ENCODE data around the gene PDE2A.

The PDE2A gene

GRCh38 chr11:72634016-72634415 lies 40.2 kb downstream of the PDE2A start:
- no peak for DNase-seq

- no peak for DNase-seq
Measured at GRCh38 chr11:72633068-72633467, 41.2 kb downstream of the PDE2A start.

GRCh38 chr11:72631806-72632731 lies 42.2 kb downstream of the PDE2A start:
- no peak for DNase-seq

GRCh38 chr11:72630104-72630852 lies 43.9 kb downstream of the PDE2A start:
- DNase-seq = no peak

DNA sequence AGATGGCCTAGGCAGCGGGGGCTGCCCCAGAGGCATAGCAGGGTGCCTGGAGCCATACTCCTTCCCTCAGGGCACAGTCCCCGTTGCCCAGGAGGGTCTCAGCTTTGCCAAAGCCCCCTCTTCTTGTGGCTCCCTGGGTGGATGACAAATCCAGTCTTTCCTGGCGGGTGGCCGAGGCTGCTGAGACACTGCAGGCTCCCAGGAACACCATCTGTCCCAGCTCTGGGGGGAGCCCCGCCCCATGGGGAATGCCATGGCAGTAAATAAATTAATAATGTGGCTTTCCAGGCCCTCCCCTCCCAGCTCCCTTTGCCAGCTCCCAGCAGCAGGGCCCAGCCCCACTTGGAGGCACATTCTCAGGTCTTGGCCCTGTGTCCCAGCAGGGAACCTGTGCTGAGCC lies 45.0 kb downstream of the PDE2A start:
- no peak for DNase-seq

GRCh38 chr11:72627594-72628281 lies 46.5 kb downstream of the PDE2A start:
- DNase-seq = no peak

DNA sequence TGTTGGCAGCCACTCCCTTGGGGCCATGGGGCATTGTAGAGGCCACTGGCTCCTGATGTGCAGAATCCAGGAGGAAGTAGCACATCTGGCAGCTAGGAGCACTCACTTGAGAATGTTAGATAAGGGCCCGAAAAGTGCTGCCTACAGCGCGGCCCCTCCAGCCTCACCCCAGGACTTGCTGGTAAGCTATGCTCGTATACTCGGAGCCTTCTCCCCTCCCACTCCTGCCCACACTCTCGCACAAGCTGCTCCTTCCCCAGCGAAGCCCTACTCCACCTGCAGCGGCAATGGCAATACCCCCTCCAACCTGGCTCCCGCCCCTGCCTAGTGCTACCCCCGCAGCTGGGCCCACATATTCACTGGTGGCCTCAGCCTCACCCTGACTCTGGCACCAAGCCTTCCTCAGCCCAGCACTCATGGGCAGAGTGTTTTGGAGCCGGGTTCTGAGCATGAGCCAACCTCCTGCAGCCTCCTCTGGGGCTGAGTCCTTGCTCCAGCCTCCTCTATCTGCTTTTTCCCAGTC lies 47.7 kb downstream of the PDE2A start:
- DNase-seq = no peak

DNA sequence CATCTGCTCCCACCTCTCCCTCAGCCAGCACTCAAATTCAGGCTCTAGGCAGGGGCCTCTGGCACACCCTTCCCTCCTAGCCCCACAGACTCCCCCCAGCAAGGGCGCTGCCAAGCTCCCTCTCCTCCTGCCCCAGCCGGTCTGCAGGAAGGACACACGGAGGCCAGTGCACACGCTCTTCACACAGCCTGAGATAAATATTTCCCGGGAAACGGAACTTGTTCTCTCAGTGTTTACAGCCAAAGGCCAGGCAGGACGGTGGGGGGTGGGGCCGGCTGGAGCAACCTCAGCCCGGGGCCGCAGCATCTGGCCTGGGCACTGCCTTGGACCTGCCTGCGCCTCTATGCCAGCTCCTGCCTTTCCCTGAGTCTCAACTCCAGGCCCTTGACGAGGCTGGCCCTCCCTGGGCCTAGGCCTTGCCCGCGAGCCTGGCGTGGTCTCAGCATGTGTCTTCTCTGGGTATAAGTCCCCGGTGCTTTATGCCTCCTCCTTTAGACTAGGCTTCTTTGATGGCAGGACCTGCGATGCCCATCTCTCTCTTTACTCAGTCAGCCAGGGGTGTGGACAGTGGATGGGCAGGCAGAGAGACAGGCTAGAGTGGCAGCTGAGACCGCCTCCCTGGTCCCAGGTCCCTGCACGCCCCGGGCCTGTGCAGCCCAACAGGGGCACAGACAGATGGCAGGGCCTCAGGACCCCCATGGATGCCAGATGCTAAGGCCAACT lies 48.4 kb downstream of the PDE2A start:
- no peak for DNase-seq

DNA sequence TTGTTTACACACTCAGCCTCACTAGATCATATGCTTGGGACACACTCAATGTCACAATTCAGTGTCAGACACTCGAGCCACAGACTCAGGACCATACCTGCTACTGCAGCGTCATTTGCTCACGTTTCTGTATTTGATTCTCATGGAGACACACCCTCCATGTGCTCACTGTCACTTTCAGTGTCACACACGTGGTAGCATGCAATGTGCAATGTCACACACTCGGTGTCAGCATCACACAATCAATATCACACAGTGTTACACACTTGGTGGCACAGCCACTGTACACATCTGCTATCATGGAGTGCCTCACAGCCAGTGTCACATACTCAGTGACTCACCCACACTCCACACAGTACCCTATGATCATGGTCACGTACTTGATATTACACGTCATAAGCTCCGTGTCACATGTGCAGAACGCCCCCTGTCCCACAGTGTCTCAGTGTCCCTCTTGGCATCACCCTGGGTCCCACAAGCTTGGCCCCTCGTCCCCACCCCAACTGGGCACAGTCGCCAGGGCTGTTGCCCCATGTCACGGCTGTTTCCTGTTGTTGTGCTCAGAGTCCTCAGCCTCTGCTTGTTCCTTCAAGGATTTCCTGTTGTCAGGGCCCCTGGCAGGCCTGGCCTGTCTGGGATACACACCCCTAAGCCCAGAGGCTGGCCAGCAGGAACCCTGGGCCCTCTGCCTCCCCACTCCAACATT lies 49.6 kb downstream of the PDE2A start:
- no peak for DNase-seq

- DNase-seq = no peak
Measured at GRCh38 chr11:72623052-72623451, 51.2 kb downstream of the PDE2A start.

DNA sequence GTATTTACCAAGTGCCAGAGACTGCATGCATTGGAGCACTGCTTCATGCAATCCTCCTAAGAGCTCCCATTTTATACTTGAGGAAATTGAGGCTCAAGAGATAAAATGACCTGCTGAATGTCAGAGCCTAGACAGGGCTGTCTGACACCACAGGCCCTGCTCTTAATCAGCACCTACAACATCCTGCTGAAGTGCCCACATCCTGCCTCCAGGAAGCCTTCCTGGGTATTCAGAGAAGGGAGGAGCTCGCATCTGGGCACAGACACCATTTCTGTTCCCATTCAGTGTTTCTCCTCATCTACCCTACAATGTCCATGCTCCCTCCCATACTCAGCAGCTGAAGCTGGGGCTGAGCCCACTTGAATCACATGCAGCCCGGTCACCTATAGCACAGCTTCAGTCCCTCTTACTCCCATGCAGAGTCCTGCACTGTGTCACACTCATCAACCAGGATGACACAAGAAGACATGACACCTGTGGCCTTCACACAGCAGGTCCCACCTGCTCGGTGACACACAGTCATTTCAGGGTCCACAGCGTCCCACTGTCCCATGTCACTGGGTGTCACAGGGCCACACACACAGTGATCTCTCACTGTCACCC lies 53.1 kb downstream of the PDE2A start:
- DNase-seq = no peak

DNA sequence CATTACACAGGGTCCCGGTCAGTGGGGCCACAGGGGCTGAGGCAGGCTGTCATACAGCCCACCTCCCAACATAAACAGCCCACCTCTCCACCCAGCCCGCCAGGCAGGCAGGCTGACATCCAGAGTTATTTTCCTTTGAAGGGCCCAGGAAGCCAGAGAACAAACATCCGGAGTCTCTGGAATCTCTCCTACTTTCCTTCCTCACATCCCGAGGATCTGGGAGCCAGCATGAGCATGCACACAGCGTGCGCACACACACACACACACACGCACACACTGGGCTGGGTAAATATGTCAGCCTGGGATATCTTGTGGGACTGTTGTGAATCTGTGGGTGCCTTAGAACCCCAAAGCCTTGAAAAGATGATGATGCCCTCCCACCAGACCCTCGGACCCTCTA lies 55.4 kb downstream of the PDE2A start:
- no peak for DNase-seq

- DNase-seq = no peak
Measured at GRCh38 chr11:72617080-72617762, 57.0 kb downstream of the PDE2A start.

DNA sequence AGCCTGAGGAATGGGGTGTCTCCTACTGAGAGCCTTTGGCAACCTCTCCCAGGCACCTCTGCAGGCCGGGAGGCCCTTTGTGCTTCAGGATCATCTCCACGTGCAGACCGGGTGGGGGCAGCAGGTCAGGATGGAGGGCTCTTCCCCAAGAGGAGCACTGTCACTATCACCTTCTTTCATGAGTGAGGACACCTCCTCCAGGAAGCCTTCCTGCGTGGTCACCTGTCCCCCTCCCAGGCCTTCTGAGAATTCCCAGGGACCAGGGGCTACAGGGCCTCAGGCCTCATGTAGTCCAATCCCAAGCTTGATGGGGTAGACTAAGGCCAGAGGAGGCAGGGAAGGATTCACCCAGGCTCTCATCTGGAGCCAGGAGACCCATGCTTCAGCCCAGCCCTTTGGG lies 57.6 kb downstream of the PDE2A start:
- no peak for DNase-seq

- no peak for DNase-seq
Measured at GRCh38 chr11:72615329-72615728, 58.9 kb downstream of the PDE2A start.

GRCh38 chr11:72614381-72614780 lies 59.8 kb downstream of the PDE2A start:
- DNase-seq = no peak

DNA sequence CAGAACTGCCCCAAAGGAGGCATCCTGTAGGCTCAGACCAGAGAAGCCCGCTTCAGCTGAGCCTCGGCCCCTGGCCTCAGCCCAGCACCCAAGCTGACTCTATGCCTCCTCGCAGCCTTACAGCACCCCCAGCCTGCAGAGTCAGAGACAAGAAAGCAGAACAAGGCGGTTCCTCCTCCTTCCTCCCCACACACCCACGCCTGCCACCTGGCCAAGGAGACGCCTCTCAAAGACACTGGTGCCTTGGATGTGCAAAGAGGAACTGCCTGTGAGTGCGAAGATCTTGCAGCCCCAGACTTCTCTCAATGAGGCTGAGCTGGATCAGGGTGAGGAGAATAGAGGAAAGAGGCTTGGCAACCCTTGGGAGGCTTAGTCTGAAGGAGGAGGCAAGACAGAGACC lies 60.2 kb downstream of the PDE2A start:
- DNase-seq = peak; percentile 33

DNA sequence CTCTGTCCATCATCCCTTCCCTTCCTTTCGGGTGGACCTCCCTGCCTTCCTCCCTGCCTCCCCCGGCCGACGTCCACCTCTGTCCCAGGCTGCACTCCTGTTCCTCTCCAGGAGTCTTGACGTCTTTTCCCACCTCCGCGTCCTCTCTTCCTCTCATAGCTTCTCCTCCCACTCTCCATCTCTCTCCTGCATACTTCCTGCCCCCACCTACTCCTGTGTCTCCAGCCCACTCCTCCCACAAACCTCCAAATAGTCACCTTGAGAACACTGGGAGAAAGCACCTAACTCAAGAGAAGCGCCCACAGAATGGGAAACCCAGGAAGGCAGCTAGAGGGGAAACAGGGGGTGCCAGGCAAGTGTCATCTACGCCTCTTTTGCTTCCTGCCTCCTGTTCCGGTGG lies 60.8 kb downstream of the PDE2A start:
- DNase-seq = no peak

DNA sequence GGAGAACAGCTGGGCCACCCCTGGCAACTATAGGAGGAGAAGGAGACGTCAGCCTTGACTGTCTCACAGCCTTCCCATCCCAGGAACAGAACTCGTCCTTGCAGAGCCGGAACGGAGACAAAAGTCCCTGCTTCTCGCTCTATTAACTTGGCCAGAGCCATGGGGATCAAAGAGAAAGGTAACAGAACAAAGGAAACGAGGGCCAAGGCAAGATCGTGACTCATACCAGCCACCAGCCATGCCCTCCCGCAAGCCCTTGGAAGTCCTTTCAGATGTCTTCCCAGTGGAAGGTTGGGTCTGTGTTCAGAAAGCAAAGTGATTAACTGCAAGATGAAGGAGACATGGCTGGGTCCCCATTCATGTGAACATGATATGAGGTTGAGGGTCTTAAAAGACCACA lies 64.7 kb downstream of the PDE2A start:
- DNase-seq = no peak

GRCh38 chr11:72609045-72609444 lies 65.2 kb downstream of the PDE2A start:
- DNase-seq = peak; percentile 44

- no peak for DNase-seq
Measured at GRCh38 chr11:72607496-72607895, 66.7 kb downstream of the PDE2A start.

Data from hematopoietic multipotent progenitor cell treated with erythropoietin and hydrocortisone succinate and interleukin-3 and kit ligand, for 8 days (in vitro differentiated cells).